Activated CD8-positive, alpha-beta memory T cell treated with anti-CD3 and anti-CD28 coated beads for 24 hours (primary cell): ENCODE data around the gene MTF1.

Experiments
- DNase-seq: peaks from one replicate; pipeline ENCODE4 v3.0.0-alpha.2; 2020

MTF1 gene

GRCh38 chr1:37866491-37866890 is 7.1 kb upstream of the MTF1 start:
- DNase-seq = no peak

GRCh38 chr1:37865348-37866120 is 6.1 kb upstream of the MTF1 start:
- DNase-seq = no peak

- no peak for DNase-seq
Measured at GRCh38 chr1:37862330-37862729, 2.9 kb upstream of the MTF1 start.

GRCh38 chr1:37861151-37861550 is 1.8 kb upstream of the MTF1 start:
- no peak for DNase-seq

DNA sequence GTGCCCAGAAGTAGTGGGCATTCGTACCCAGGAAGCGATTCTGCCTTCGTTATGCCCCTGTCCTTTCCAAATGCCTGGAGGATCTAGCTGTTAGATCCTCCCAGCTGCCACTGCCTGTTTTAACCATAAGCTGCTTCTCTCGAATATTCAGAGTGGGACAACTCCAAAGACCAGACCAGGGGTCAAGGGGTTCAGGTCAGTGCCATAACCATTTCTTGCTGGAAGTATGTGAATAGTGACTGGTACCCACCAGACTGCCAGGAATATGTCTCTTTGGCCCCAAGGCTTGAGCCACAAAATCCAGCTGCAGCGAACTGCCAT is 914 bp upstream of the MTF1 start:
- no peak for DNase-seq

DNA sequence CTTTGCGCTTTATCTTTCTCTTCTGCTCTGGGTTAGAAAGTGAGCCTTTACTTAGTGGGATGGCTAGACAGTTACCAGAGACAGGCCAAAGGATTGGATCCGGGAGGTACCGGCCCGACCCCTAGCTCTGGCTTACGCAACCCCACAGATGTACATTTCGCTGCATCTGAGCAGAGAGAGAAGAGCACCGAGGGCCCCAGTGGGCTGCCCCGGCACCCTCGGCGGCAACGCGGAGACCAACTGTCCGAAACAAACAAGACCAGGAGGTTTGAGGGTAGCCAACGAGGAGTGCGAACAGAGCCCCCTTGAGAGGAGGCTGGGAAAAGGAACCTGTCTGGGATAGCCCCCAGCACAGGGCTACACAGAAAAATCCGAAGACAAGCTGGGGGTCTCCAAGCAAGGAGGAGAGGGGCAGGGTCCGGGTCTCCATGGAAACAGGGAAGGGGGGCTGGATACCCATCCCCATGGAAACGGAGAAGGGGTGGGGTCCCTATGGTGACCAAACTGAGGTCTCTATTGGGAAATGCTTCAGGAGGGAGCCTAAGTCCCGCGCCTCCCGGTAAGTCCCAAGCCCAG is 373 bp downstream of the MTF1 start:
- no peak for DNase-seq

GRCh38 chr1:37854406-37854805 is 5.0 kb downstream of the MTF1 start:
- DNase-seq = no peak

- DNase-seq = no peak
Measured at GRCh38 chr1:37853157-37853556, 6.2 kb downstream of the MTF1 start.

GRCh38 chr1:37851782-37852210 is 7.6 kb downstream of the MTF1 start:
- no peak for DNase-seq

DNA sequence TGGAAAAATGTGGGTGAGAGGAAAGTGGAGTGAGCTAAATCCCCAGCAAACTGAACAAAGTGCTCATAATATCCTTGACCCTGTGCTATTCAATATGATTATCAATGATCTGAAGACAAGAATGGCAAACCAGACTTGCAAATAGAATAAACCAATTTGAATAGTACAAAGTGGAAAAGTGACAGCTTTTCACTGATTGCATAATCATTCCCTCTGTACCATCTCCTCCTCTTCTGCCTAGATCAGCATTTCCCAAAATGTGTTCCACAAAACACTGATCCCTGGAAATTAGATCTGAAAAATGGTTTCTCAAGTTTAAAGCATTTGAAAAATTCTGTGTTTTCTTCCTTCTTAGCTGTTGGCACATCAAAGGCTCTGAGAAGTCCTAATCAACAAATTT is 8.1 kb downstream of the MTF1 start:
- no peak for DNase-seq

- DNase-seq = no peak
Measured at GRCh38 chr1:37850352-37850955, 8.9 kb downstream of the MTF1 start.

- no peak for DNase-seq
Measured at GRCh38 chr1:37849480-37849879, 9.9 kb downstream of the MTF1 start.

- DNase-seq = no peak
Measured at GRCh38 chr1:37846647-37847339, 12.6 kb downstream of the MTF1 start.

GRCh38 chr1:37845786-37846185 is 13.6 kb downstream of the MTF1 start:
- DNase-seq = no peak

GRCh38 chr1:37845049-37845646 is 14.2 kb downstream of the MTF1 start:
- no peak for DNase-seq

DNA sequence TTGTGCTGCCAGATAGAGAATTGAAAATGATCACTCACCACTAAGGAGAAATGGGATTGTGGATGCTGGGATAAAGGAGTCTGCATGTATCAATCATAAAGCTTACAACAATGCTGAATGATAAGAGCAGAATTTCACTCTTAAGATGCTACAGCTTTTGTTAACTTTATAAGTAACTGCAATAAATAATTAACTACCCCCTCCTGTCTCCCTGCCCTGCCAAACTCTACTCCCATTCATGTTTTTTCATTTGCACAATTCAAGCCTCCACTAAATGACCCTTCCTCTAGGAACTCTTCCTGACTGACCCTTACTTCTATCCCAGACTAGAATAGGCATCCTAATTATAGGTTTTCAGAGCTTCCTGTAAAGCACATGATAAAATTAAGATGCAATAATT is 14.9 kb downstream of the MTF1 start:
- DNase-seq = no peak

GRCh38 chr1:37841652-37842051 is 17.7 kb downstream of the MTF1 start:
- DNase-seq = no peak

DNA sequence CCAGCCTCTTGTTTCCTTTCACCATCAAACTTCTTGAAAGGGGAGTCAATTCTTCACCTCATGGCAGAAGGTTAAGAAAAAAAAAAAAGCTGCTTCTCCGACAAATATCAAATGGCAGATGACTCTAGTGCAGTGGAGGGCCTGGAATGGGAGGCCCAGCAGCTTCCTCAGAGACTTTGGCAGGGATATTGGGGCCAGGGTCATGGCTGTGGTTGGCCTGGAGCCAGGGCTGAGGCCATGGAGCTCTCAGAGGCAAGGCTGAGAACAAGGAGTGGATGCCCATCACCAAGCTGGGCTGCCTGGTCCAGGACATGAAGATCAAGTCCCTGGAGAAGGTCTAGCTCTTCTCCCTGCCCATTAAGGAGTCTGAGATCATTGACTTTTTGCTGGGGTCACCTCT is 18.7 kb downstream of the MTF1 start:
- DNase-seq = no peak

DNA sequence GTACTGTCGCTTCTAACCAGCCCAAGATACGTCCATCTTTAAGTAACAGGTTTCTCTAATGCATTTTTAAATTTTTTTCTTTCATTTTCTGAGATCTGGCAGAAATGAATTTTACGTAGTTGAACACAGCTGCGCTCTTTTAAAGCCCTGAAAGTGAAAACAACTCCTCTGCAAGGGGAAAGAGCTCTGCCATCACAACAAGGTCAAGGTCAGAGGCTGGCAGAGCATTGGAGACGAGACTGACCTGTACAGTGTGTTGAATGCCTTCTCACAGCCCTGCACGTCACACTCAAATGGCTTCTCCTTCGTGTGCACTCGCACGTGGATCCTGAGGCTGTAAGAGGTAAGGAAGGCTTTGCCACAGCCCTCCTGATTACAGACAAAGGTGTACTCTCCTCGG is 19.7 kb downstream of the MTF1 start:
- no peak for DNase-seq

- DNase-seq = no peak
Measured at GRCh38 chr1:37836788-37837187, 22.6 kb downstream of the MTF1 start.

DNA sequence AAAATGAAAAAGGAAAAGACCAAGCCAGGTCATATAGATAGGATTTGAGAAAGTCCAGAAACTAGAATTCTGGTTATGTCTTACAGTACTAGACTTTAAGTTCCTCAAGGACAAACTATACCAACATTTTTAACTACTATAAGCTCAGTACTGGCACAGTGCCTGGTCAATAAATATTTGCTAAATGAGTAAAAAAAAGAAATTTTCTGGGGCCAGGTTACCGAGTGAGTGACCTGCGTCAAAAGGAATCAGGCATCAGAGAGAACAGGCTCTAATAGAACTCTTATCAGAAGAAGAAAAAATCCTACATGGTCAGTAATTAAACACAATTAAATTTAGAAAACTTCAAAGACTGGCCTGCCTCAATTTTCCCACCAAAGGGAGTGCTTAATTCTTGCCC is 27.6 kb downstream of the MTF1 start:
- DNase-seq = no peak

DNA sequence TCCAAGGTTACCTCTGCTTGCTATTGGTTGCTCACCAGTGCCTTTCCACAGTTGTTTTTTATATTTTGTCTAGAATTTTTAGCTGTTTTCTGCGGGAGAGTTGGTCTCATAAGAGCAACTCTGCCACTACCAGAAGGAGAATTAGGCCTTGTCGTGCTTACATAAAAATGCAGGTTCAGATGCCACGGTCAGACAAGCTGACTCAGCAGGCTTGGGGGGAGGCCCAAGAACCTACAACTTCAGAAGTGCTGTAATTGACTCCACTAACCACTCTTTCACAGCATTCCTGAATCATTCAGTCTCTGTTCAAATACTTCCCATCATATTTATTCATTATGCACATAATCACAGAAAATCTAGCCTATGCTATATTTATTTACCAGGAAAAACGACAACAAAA is 28.3 kb downstream of the MTF1 start:
- DNase-seq = no peak

- DNase-seq = no peak
Measured at GRCh38 chr1:37828410-37829074, 30.9 kb downstream of the MTF1 start.
